GM19351 (cell line): Measurements from ENCODE around the gene SERTAD3.
"Not testable (repeated sequence)": the region's sequence is repeated elsewhere in the genome, so short reads cannot be mapped to it uniquely, and the experiment has no call there.

ENCODE experiments used
- ATAC-seq: cut with Tn5 transposase; IDR thresholded peaks from one replicate; pipeline ENCODE4 v1.9.1; 2021; ENCODE audit warnings: mild to moderate bottlenecking, moderate library complexity; ENCODE audit not compliant: unreplicated experiment

SERTAD3 gene

GRCh38 chr19:40411958-40412499 is 32.1 kb downstream of the SERTAD3 start:
- no peak for ATAC-seq

GRCh38 chr19:40411125-40411842 is 32.9 kb downstream of the SERTAD3 start:
- ATAC-seq, result no peak

GRCh38 chr19:40410030-40410389 is 34.1 kb downstream of the SERTAD3 start:
- no peak for ATAC-seq

DNA sequence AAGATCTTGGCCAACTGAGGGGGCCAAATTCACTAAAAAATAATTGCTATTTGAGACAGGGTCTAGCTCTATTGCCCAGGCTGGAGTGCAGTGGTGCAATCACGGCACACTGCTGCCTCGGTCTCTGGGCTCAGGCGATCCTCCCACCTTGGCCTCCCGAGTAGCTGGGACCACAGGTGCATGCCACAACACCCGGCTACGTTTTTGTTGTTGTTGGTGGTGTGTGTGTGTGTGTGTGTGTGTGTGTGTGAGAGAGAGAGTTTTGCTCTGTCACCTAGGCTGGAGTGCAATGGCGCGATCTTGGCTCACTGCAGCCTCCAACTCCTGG is 35.6 kb downstream of the SERTAD3 start:
- not testable (repeated sequence) for ATAC-seq

GRCh38 chr19:40407714-40408597 is 36.2 kb downstream of the SERTAD3 start:
- ATAC-seq, result no peak

- ATAC-seq, result peak; percentile 69
Observed at GRCh38 chr19:40403262-40403984, 40.7 kb downstream of the SERTAD3 start.

- ATAC-seq, result no peak
Observed at GRCh38 chr19:40400559-40400958, 43.6 kb downstream of the SERTAD3 start.

GRCh38 chr19:40398417-40399131 is 45.6 kb downstream of the SERTAD3 start:
- ATAC-seq, result no peak

- ATAC-seq, result no peak
Observed at GRCh38 chr19:40397568-40397906, 46.6 kb downstream of the SERTAD3 start.

DNA sequence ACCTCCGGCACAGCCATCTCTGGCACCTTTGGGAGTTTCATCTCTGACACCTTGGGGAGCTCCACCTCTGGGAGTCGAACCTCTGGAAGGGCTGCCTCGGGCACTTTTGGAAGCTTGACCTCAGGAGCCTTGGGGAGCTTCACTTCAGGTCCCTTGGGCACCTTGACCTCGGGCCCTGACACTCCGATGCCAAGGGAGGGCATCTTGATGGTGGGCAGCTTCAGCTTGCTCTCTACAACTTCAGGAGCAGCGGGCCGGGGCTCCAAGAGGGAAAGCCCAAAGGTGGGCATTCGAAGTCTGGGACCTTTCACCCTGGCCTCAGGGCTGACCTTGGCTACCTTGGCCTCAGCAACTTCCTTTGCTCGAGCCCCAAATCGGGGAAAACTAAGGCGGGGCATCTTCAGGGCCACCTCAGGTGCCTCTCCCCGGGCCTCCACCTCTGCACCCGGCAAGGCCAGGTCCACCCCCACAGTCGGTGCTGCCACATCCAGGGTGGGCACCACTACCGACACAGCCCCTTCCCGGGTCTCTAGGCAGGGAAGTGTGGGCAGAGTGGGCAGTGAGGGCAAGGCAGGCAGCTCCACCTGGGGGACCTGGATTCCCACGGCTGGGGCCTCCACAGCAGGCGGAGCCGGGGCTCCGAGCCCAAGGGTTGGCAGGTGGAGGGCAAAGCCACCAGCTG is 47.1 kb downstream of the SERTAD3 start:
- ATAC-seq, result no peak

DNA sequence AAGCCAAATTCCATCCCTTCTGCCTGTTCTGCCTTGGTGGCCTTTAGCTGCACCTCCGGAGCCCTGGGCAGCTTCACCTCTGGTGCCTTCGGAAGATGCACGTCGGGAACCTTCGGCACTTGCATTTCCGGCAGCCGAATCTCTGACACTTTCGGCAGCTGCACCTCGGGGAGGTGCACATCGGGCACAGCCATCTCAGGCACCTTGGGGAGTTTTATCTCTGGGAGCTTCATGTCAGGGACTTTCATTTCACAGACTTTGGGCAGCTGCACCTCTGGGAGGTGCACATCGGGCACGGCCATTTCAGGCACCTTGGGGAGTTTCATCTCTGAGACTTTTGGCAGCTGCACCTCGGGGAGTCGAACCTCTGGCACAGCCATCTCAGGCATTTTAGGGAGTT is 48.2 kb downstream of the SERTAD3 start:
- no peak for ATAC-seq

GRCh38 chr19:40394816-40395210 is 49.3 kb downstream of the SERTAD3 start:
- no peak for ATAC-seq

- no peak for ATAC-seq
Observed at GRCh38 chr19:40393894-40394815, 50.0 kb downstream of the SERTAD3 start.

- ATAC-seq, result no peak
Observed at GRCh38 chr19:40392894-40393517, 51.1 kb downstream of the SERTAD3 start.

DNA sequence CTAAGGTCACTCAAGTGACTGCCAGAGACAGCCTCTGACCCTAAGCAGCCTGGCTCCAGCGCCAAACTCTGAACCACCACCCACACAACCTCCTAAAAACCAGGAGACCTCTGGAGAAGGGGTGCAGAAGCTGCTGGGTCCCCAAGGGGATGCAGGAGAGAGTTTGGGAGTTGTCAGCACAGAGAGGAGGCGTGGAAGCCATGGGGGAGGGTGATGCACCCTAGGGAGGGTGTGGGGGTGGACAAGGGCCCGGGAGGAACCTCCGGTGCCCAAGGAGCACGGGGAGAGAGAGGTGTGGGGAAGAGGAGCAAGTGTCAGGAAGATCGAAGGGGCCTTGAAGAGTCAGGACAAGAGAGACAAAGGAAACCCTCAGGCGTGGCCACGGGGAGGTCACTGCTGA is 52.0 kb downstream of the SERTAD3 start:
- ATAC-seq, result no peak
